GM18505 (cell line): Measurements from ENCODE around the gene ST8SIA3.

Experiments
- ATAC-seq: cut with Tn5 transposase; IDR thresholded peaks from one replicate; pipeline ENCODE4 v1.9.1; 2021; ENCODE audit not compliant: unreplicated experiment
- POLR2A ChIP-seq: IDR thresholded peaks from 4 replicates; pipeline ENCODE4 v1.6.1; 2011; ENCODE audit warnings: borderline replicate concordance; ENCODE audit not compliant: insufficient read depth, insufficient read length; ENCODE audit errors: extremely low read depth

ST8SIA3 gene, protein sequence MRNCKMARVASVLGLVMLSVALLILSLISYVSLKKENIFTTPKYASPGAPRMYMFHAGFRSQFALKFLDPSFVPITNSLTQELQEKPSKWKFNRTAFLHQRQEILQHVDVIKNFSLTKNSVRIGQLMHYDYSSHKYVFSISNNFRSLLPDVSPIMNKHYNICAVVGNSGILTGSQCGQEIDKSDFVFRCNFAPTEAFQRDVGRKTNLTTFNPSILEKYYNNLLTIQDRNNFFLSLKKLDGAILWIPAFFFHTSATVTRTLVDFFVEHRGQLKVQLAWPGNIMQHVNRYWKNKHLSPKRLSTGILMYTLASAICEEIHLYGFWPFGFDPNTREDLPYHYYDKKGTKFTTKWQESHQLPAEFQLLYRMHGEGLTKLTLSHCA

GRCh38 chr18:57352271-57352701 is at the start of gene ST8SIA3:
TSS of gene ST8SIA3 (plus strand) at chr18:57352557. CDS start at chr18:57352847, 290 bp downstream.
- TF ChIP-seq POLR2A, result no peak
- ATAC-seq, result no peak

- TF ChIP-seq POLR2A, result no peak
- no peak for ATAC-seq
These were observed 40.9 kb upstream of the ST8SIA3 start for GRCh38 chr18:57311472-57311871.

- no peak for TF ChIP-seq POLR2A
- no peak for ATAC-seq
These were observed 39.8 kb upstream of the ST8SIA3 start for GRCh38 chr18:57312346-57313144.

DNA sequence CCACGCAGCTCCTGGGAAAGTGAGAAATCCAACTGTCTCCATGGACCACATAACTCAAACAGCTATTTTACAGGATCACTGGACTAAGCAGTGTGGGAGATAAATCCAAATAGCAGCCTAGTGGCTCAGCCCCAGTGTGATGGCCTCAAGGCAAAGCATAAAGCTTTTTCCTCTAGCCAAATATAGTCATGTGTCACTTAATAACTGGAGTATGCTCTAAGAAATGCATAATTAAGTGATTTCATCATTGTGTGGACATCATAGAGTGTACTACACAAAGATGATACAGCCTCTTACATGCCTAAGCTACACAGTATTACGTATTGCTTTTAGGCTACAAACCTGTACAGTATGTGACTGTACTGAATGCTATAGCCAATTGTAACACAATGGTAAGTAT is 31.8 kb upstream of the ST8SIA3 start:
- TF ChIP-seq POLR2A, result no peak

DNA sequence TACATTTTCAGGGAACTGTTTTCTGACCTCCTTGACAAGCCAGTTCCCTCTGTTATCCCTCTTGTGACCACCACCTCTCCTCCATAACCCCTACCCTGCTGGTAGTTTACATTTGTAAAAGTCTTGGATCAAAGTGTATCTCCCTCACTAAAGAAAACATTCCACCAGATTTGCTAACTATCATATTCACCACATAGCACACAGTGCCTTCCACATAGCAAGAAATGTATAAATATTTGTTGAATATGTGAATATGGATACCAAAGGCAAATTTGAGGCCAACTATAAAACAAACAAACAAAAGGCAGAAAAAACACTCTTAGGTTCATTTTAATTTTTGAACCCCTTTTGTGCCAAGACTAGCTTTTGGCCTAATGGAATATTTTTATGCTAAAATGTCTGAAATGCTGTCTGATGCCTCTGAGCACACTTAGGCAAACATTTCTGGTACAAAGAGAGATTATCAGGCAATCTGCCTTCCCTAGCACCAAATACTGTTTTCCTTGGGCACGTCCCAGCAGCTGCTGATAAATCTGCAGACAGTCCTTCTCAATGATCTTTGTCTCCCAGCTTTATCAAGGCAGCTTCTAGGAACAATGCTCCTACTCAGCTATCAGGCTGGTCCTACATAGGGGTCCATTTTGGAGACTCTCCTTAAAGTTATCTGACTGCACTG is 26.7 kb upstream of the ST8SIA3 start:
- no peak for ATAC-seq
- no peak for TF ChIP-seq POLR2A

More for the DNA sequence above, 31.8 kb upstream of the ST8SIA3 start:
- ATAC-seq, result no peak

DNA sequence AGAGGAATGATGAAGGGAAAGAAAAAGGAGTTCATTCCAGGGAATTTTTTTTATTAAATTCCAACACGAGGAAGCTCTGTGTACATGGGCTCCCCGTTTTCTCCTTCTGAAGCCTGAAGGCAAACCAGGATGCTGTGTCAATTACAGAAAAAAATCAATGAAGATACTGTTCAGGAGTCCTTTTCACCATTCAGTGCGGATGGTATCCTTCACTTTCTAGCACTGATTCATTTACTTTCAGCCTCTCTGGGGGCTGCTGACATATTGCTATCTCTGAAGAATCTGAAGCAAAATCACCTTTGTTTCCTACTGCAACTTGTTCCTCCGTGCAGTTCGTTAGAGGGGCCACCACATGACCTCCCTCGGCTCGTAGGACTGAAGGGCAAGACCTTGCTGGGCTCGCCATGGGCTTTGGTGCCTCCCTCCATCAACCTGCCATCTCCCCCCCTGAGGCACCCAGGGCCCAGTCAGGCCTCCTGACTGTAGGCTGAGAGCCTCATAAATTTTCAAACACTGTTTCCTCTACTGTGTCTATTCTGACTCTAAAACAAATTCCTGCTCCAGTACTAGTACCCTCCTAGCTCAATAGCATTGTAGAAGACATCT is 25.5 kb upstream of the ST8SIA3 start:
- TF ChIP-seq POLR2A, result no peak
- ATAC-seq, result no peak

GRCh38 chr18:57328665-57329064 is 23.7 kb upstream of the ST8SIA3 start:
- no peak for TF ChIP-seq POLR2A
- no peak for ATAC-seq

GRCh38 chr18:57329856-57330255 is 22.5 kb upstream of the ST8SIA3 start:
- TF ChIP-seq POLR2A, result no peak

DNA sequence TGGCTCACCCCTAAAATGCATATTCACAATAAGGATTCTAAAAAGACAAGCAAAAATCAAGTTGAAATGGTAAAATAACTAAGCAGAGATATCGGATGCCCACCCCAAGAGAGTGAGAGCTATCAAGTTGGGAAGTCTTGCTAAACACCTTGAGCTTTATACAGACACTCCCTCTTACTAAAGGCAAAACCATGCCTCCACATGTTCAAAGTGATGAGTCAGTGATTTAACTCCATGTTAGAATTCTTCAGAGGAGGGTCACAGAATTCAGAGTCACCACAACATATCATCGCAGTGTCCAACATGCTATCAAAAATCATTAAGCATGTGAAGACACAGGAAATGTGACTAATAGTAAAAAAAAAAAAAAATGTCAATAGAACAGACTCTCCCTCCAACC is 20.6 kb upstream of the ST8SIA3 start:
- no peak for TF ChIP-seq POLR2A
- no peak for ATAC-seq

More at GRCh38 chr18:57329856-57330255, 22.5 kb upstream of the ST8SIA3 start:
- no peak for ATAC-seq

DNA sequence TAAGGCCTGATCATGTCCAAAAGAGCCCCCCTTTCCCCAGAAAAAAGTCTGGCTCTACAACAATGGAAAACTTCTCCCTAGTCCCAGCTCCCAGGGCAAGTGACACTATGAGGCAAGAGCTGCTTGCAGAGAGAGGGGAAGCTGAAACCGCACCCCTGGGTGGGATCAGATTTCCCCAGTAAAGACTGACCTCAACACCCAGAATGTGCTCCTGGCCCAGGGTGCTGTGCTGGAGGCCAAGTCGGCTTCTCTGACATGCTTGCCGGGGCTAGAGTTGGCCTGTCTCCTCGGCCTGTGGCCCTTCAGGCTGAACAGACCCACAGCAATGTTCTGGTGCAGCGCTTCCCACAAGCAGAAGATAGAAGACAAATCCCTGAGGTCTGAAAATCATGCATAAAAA is 18.4 kb upstream of the ST8SIA3 start:
- TF ChIP-seq POLR2A, result no peak
- no peak for ATAC-seq

DNA sequence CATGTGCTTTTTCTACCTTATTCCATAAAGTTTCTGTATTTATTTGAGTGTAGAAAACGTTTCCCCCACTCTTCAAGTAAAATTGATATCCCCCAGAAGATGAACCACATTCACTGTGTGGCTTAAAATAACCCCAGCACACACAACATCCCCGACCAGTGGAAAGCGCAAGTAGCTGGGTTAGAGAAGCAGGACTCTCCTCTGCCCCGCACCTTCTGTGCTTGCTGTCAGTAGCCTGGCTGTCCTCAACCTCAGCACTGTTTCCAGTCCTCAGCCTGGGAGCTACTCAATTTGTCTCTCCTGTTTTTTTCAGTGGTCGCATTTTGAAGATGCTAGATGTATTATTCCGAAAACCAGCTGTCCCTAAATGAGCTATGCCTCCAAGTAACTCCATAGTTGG is 18.0 kb upstream of the ST8SIA3 start:
- TF ChIP-seq POLR2A, result no peak
- ATAC-seq, result no peak

DNA sequence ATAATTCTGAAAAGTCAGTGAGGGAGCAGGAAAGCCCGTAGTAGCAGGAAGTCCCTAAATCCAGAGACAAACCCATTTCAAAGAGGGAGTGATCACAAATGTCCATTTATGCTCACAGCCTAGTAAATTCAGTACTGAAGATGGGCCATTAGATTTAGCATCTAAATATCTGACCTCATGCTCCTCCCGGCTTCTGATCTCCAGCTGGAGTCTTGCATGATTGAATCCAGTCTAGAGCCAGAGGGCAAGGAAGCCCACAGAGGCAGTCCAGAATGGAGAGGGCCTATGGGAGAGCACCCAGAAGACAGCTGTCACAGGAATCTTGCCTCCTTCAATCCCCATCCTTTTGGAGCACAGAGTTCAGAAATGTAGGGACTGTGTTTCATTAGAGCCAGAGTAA is 16.0 kb upstream of the ST8SIA3 start:
- TF ChIP-seq POLR2A, result no peak
- ATAC-seq, result no peak

DNA sequence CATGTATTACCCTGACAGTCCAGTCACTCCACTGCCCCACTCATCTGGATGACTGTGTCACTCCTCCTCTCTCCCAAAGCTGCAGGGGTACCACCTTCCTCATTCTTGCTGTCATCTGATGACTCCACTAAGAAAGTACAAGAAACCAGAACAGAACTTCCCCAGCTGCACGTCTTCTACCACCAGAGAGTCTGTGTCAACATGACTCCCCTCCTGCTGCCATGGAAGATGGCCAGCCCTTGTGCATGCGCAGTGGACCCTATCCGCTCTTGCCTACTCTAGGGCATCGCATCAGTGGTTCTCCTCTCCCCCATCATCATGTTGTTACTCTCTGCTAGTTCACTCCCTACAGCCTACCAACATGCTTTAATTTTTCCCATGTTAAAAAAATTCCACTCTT is 14.5 kb upstream of the ST8SIA3 start:
- no peak for TF ChIP-seq POLR2A
- no peak for ATAC-seq
